K562 (cell line): ENCODE results near the gene ISOC1. TPM values are rescaled to one million over a fixed set of nuclear protein-coding genes. Genes with fewer than 3 reads are reported as not detected.

Experiments
- ATAC-seq: fragments of 200-7000 bp; cut with Tn5 transposase; 3 replicates; pipeline ENCODE4 v1.9.1; 2020; ENCODE audit warnings: moderate library complexity
- BruUV-seq: library from RNA; stranded (reverse); fragments of 400-500 nt; replicated peaks from 2 replicates; lab custom pipeline; 2021; lab: Mats Ljungman, UMichigan
- CTCF ChIA-PET: fragments of 300-600 bp; formaldehyde crosslinking; extraction: SDS; loops from one replicate; lab custom pipeline; 2021; ENCODE audit warnings: low intra/inter-chr PET ratio; lab: Yijun Ruan, JAX
- POLR2A ChIA-PET: fragments of 300-600, 350-650 bp; sonication (Branson Sonifier 250); formaldehyde crosslinking; extraction: SDS; loops from one replicate; lab custom pipeline; 2021; ENCODE audit warnings: antibody characterized with exemption, inconsistent platforms; lab: Yijun Ruan, JAX
- DNase-seq, 4 experiments: peaks; one replicate each; pipeline versions ENCODE4 v3.0.0 to v3.0.0-alpha.2; 2011 to 2018; ENCODE audit warnings: low spot score in 3 of 4, mixed read lengths in 3 of 4; ENCODE audit errors: extremely low read depth in 1 of 4
- FAIRE-seq: peaks from 2 replicates; lab custom pipeline; 2011; peaks lifted over from hg19 to GRCh38; lab: Jason Lieb, UNC
- H2AFZ ChIP-seq: 2 replicates; pipeline ENCODE4 v1.6.0; 2011; ENCODE audit warnings: low read depth, low read length, control low read depth, inconsistent platforms
- H3K27ac ChIP-seq: fragments of 200-600 bp; 3 replicates; pipeline ENCODE4 v1.8.0; 2011; ENCODE audit warnings: low read depth, mild to moderate bottlenecking, control low read depth, inconsistent platforms, low read length, moderate library complexity, mixed read lengths; ENCODE audit errors: extremely low read depth
- H3K27me3 ChIP-seq, 2 experiments: fragments of 300-600 bp in 1 of 2; 2 replicates in 1 of 2; 3 replicates in 1 of 2; pipeline versions ENCODE4 v1.6.0 to v1.8.0; 2011; ENCODE audit warnings: inconsistent platforms in 2 of 2, low read length in 2 of 2, mild to moderate bottlenecking in 1 of 2, mixed read lengths in 1 of 2, moderate library complexity in 1 of 2; ENCODE audit not compliant: control insufficient read depth in 2 of 2, insufficient read depth in 2 of 2
- H3K36me3 ChIP-seq: fragments of 300-600 bp; 3 replicates; pipeline ENCODE4 v1.8.0; 2011; ENCODE audit warnings: mild to moderate bottlenecking, low read length, inconsistent platforms; ENCODE audit not compliant: control insufficient read depth, insufficient read depth
- H3K4me1 ChIP-seq, 2 experiments: fragments of 200-600 bp in 1 of 2; replicated peaks in 1 of 2; 2 replicates in 1 of 2; 3 replicates in 1 of 2; pipeline versions ENCODE4 v1.5.1 to v1.8.0; 2011; ENCODE audit warnings: inconsistent platforms in 2 of 2, low read length in 2 of 2, mild to moderate bottlenecking in 1 of 2, mixed read lengths in 1 of 2, moderate library complexity in 1 of 2; ENCODE audit not compliant: control insufficient read depth in 2 of 2, insufficient read depth in 2 of 2
- H3K4me2 ChIP-seq: 2 replicates; pipeline ENCODE4 v1.6.1; 2011; ENCODE audit warnings: low read length, control low read depth, inconsistent platforms, mixed read lengths; ENCODE audit not compliant: insufficient read depth
- H3K4me3 ChIP-seq: fragments of 200-600 bp; sonication (generic), shearing (Covaris generic); 2 replicates; pipeline ENCODE4 v1.5.1; 2016; ENCODE audit warnings: control low read depth, inconsistent platforms
- H3K79me2 ChIP-seq: fragments of 200-600 bp; 3 replicates; pipeline ENCODE4 v1.8.0; 2011; ENCODE audit warnings: low read length, inconsistent platforms; ENCODE audit not compliant: control insufficient read depth, insufficient read depth
- H3K9ac ChIP-seq, 2 experiments: 2 replicates each; pipeline versions ENCODE4 v1.6.0 to v1.6.1; 2011; ENCODE audit warnings: low read depth in 2 of 2, low read length in 2 of 2, control low read depth in 1 of 2, inconsistent platforms in 1 of 2, mild to moderate bottlenecking in 1 of 2, mixed read lengths in 1 of 2; ENCODE audit not compliant: insufficient read depth in 1 of 2
- H3K9me1 ChIP-seq: one replicate; pipeline ENCODE4 v1.6.0; 2011; ENCODE audit warnings: inconsistent platforms, mild to moderate bottlenecking, low read length, moderate library complexity; ENCODE audit not compliant: control insufficient read depth, insufficient read depth
- H3K9me3 ChIP-seq: replicated peaks from 2 replicates; pipeline ENCODE4 v1.5.1; 2011; ENCODE audit warnings: low read depth, low read length, inconsistent platforms; ENCODE audit not compliant: control insufficient read depth, insufficient read depth
- H4K20me1 ChIP-seq: replicated peaks from 2 replicates; pipeline ENCODE4 v1.6.1; 2011; ENCODE audit warnings: low read length, inconsistent platforms, mixed read lengths; ENCODE audit not compliant: control insufficient read depth, insufficient read depth
- CCAR2 ChIP-seq: fragments of 200-400 bp; formaldehyde crosslinking; IDR thresholded peaks from 2 replicates; pipeline ENCODE4 v1.6.1; 2017; ENCODE audit warnings: mild to moderate bottlenecking, low read depth, low read length
- EP300 ChIP-seq: IDR thresholded peaks from 2 replicates; pipeline ENCODE4 v1.6.1; 2012; ENCODE audit warnings: low read length, improper control_type of control experiment
- FOS ChIP-seq: IDR thresholded peaks from 3 replicates; pipeline ENCODE4 v1.6.1; 2011; ENCODE audit not compliant: insufficient read length; ENCODE audit errors: extremely low read depth
- FOXA1 ChIP-seq: fragments of 450-650 bp; IDR thresholded peaks from 2 replicates; pipeline ENCODE4 v1.6.1; 2016; ENCODE audit warnings: mild to moderate bottlenecking, borderline replicate concordance
- HDAC2 ChIP-seq: fragments of 450-650 bp; IDR thresholded peaks from 2 replicates; pipeline ENCODE4 v1.6.1; 2016; ENCODE audit warnings: mild to moderate bottlenecking
- NBN ChIP-seq: fragments of 450-650 bp; IDR thresholded peaks from 2 replicates; pipeline ENCODE4 v1.6.1; 2016; ENCODE audit warnings: low read depth, mild to moderate bottlenecking
- NFYB ChIP-seq: IDR thresholded peaks from 2 replicates; pipeline ENCODE4 v1.6.1; 2011; ENCODE audit warnings: mild to moderate bottlenecking, moderate library complexity; ENCODE audit not compliant: insufficient read length; ENCODE audit errors: extremely low read depth
- RBM15 ChIP-seq: fragments of 200-400 bp; formaldehyde crosslinking; IDR thresholded peaks from 2 replicates; pipeline ENCODE4 v1.6.1; 2018; ENCODE audit warnings: mild to moderate bottlenecking, low read length, moderate library complexity; ENCODE audit not compliant: insufficient read depth
- RBM22 ChIP-seq: fragments of 200-400 bp; formaldehyde crosslinking; IDR thresholded peaks from 2 replicates; pipeline ENCODE4 v1.6.1; 2018; ENCODE audit warnings: low read length, low read depth; ENCODE audit not compliant: poor library complexity, severe bottlenecking
- ZNF12 ChIP-seq: sonication (generic); formaldehyde crosslinking; IDR thresholded peaks from 2 replicates; pipeline ENCODE4 v1.4.0; 2020; ENCODE audit warnings: mild to moderate bottlenecking, missing genetic modification reagents
- ZNF780A ChIP-seq: fragments of 250-450 bp; sonication (Bioruptor Pico); IDR thresholded peaks from 2 replicates; pipeline ENCODE4 v1.5.0; 2021; ENCODE audit warnings: mild to moderate bottlenecking
- WGBS: fragments of 100-300 bp; shearing (Covaris generic); methylation state at CpG from one replicate; pipeline ENCODE4 v1.1.6; 2016; ENCODE audit warnings: low coverage, mixed read lengths; ENCODE audit not compliant: insufficient coverage; ENCODE audit errors: missing lambda C conversion rate; 5-methylcytosine and 5-hydroxymethylcytosine counted together
- in situ Hi-C: fragments of 300-500 bp; cut with MboI; formaldehyde crosslinking; loops from 4 replicates; pipeline ENCODE4 v1.15.0; 2018; ENCODE audit warnings: inconsistent platforms, mixed read lengths
- intact Hi-C: fragments of 100-400 bp; cut with micrococcal nuclease; formaldehyde crosslinking; loops from 2 replicates; pipeline ENCODE4 v1.14.2; 2022
- polyA plus RNA-seq, 8 experiments: library from polyadenylated mRNA; depleted of rRNA in 4 of 8; stranded (reverse) in 5 of 8; unstranded in 3 of 8; fragments of >200 nt; fragmentation: Nextera tagmentation in 2 of 8; fragmentation: Illumina TruSeq in 1 of 8; extraction: Ambion mirVana in 2 of 8; extraction: Trizol in 1 of 8; gene quantifications; 2 replicates each; pipeline versions ENCODE4 v1.2.1 to v1.2.3, GENCODE V29; 2011 to 2014; ENCODE audit warnings: inconsistent platforms in 1 of 8, missing spikeins in 1 of 8
- total RNA-seq, 7 experiments: library from RNA; depleted of rRNA in 6 of 7; stranded (reverse); fragments of >200 nt in 6 of 7; fragmentation: Illumina TruSeq in 2 of 7; extraction: Trizol in 2 of 7; gene quantifications; 2 replicates each; pipeline versions ENCODE4 v1.2.1 to v1.2.3, GENCODE V29; 2011 to 2021; ENCODE audit warnings: low replicate concordance in 1 of 7
- TF ChIP-seq, protein P1 (sequence below): fragments of 450-650 bp; IDR thresholded peaks from 2 replicates; pipeline ENCODE4 v1.6.1; 2017; ENCODE audit warnings: mild to moderate bottlenecking, moderate library complexity
- TF ChIP-seq, protein P2 (sequence below): sonication (generic); formaldehyde crosslinking; IDR thresholded peaks from 2 replicates; pipeline ENCODE4 v1.8.1; 2023; ENCODE audit warnings: missing genetic modification reagents, mild to moderate bottlenecking, borderline replicate concordance
- TF ChIP-seq, protein P3 (sequence below), 2 experiments: fragments of 200-800 bp in 1 of 2; sonication (Bioruptor generic) in 1 of 2; sonication (generic) in 1 of 2; formaldehyde crosslinking in 1 of 2; IDR thresholded peaks in 1 of 2; conservative IDR thresholded peaks in 1 of 2; 2 replicates each; pipeline versions ENCODE4 v1.5.0 to v1.6.1; 2016 to 2020; ENCODE audit warnings: missing compliant biosample characterization in 1 of 2, missing genetic modification characterization in 1 of 2, missing genetic modification reagents in 1 of 2

The ISOC1 gene
- total and polyA plus RNA-seq, 9 of the 15 experiments (the other 6 are each of a cell fraction or from before 2014, with no cell fraction given) = 14.0 to 67.9 (median 51.3) TPM

DNA sequence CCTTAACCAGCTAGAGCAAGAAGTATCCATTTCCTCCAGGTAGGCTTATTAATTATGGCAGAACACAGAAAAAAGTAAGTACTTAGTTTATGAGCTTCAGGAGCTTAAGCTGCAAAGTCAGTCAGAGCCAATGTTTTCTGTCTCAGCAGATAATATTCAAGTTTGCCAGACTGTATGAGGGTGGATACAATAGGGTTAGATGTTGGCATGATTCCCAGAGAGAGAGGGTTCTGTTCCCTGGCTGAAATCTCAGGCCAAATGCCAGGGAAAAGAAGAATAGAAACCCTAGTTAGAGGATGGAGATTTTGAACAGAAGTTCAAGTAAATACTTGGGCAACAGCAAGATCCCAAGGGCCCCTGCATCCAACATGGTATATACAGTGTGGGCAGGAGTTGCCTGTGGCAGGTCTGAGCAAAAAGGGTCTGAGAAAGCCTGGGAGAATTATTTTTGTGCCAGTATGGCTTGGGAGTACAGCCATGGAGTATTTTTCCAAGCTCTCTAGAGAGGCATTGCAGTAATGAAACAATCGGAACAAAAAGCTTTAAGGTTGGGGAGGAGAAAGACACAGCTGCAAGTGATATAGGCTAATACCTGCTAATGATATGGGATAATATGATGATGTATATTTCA, 31.0 kb upstream of the ISOC1 start:
- in situ Hi-C loops = no loop called here
- Histone ChIP-seq H3K4me2 (no peak overlapping the region), H3K79me2 (no peaks in the 10 kb centered on the region), H3K27ac (no peak overlapping the region), H3K27me3 (no peaks in the 10 kb centered on the region; a peak in 1 of 5 replicates), H2AFZ (no peak overlapping the region), H3K4me3 (no peak overlapping the region), H3K9me1 (no peaks in the 10 kb centered on the region), H3K9ac (no peak overlapping the region), H3K36me3 (no peaks in the 10 kb centered on the region), H4K20me1 (no peaks in the 10 kb centered on the region), H3K9me3 (no peaks in the 10 kb centered on the region), H3K4me1 (no peaks in the 10 kb centered on the region)
- ChIA-PET POLR2A (no interaction called here), CTCF (no interaction called here)
- BruUV-seq = no TSS peak
- TF ChIP-seq NBN (no peak), ZNF780A (no peak), CCAR2 (no peak), RBM22 (no peak), HDAC2 (no peak), ZNF12 (no peak), RBM15 (no peak), FOXA1 (no peak), FOS (no peak), EP300 (no peak), NFYB (no peak)
- TF ChIP-seq, protein P1, sequence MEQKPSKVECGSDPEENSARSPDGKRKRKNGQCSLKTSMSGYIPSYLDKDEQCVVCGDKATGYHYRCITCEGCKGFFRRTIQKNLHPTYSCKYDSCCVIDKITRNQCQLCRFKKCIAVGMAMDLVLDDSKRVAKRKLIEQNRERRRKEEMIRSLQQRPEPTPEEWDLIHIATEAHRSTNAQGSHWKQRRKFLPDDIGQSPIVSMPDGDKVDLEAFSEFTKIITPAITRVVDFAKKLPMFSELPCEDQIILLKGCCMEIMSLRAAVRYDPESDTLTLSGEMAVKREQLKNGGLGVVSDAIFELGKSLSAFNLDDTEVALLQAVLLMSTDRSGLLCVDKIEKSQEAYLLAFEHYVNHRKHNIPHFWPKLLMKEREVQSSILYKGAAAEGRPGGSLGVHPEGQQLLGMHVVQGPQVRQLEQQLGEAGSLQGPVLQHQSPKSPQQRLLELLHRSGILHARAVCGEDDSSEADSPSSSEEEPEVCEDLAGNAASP = no peak
- TF ChIP-seq, protein P2, sequence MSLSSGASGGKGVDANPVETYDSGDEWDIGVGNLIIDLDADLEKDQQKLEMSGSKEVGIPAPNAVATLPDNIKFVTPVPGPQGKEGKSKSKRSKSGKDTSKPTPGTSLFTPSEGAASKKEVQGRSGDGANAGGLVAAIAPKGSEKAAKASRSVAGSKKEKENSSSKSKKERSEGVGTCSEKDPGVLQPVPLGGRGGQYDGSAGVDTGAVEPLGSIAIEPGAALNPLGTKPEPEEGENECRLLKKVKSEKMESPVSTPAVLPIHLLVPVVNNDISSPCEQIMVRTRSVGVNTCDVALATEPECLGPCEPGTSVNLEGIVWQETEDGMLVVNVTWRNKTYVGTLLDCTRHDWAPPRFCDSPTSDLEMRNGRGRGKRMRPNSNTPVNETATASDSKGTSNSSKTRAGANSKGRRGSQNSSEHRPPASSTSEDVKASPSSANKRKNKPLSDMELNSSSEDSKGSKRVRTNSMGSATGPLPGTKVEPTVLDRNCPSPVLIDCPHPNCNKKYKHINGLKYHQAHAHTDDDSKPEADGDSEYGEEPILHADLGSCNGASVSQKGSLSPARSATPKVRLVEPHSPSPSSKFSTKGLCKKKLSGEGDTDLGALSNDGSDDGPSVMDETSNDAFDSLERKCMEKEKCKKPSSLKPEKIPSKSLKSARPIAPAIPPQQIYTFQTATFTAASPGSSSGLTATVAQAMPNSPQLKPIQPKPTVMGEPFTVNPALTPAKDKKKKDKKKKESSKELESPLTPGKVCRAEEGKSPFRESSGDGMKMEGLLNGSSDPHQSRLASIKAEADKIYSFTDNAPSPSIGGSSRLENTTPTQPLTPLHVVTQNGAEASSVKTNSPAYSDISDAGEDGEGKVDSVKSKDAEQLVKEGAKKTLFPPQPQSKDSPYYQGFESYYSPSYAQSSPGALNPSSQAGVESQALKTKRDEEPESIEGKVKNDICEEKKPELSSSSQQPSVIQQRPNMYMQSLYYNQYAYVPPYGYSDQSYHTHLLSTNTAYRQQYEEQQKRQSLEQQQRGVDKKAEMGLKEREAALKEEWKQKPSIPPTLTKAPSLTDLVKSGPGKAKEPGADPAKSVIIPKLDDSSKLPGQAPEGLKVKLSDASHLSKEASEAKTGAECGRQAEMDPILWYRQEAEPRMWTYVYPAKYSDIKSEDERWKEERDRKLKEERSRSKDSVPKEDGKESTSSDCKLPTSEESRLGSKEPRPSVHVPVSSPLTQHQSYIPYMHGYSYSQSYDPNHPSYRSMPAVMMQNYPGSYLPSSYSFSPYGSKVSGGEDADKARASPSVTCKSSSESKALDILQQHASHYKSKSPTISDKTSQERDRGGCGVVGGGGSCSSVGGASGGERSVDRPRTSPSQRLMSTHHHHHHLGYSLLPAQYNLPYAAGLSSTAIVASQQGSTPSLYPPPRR (CRISPR knock-in tag) = no peak
- TF ChIP-seq, protein P3, sequence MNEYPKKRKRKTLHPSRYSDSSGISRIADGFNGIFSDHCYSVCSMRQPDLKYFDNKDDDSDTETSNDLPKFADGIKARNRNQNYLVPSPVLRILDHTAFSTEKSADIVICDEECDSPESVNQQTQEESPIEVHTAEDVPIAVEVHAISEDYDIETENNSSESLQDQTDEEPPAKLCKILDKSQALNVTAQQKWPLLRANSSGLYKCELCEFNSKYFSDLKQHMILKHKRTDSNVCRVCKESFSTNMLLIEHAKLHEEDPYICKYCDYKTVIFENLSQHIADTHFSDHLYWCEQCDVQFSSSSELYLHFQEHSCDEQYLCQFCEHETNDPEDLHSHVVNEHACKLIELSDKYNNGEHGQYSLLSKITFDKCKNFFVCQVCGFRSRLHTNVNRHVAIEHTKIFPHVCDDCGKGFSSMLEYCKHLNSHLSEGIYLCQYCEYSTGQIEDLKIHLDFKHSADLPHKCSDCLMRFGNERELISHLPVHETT (CRISPR knock-in tag; conservative IDR thresholded peaks at IDR 0.05 in 1 of 2, IDR thresholded peaks at IDR 0.05 in 1 of 2) = no peak
- WGBS = 8% methylated on average over 1 of the region's 1 CpG
- intact Hi-C loops = no loop called here
- FAIRE-seq (no peak), DNase-seq (no peak), ATAC-seq (no peak)
